Frontal cortex (tissue), 4 donors: Measurements from ENCODE around the gene CDAN1. TPM values are rescaled to one million over a fixed set of nuclear protein-coding genes. Genes with fewer than 3 reads are reported as not detected.

Experiments
- DNase-seq, 2 donors: peaks; one replicate each; pipeline ENCODE4 v3.0.0; 2012; ENCODE audit warnings: low spot score in 2 of 2
- FAIRE-seq: peaks from 2 replicates; lab custom pipeline; 2012; peaks lifted over from hg19 to GRCh38; lab: Jason Lieb, UNC
- total RNA-seq: library from RNA; depleted of rRNA; stranded (reverse); fragments of >200 nt; gene quantifications from one replicate; pipeline ENCODE4 v1.2.3, GENCODE V29; 2014
- donor health status: control.
- donor health status: control.
- donor health status: control.

CDAN1 gene
- total RNA-seq, 1 donor from 2014 or later = 9.8 TPM

DNA sequence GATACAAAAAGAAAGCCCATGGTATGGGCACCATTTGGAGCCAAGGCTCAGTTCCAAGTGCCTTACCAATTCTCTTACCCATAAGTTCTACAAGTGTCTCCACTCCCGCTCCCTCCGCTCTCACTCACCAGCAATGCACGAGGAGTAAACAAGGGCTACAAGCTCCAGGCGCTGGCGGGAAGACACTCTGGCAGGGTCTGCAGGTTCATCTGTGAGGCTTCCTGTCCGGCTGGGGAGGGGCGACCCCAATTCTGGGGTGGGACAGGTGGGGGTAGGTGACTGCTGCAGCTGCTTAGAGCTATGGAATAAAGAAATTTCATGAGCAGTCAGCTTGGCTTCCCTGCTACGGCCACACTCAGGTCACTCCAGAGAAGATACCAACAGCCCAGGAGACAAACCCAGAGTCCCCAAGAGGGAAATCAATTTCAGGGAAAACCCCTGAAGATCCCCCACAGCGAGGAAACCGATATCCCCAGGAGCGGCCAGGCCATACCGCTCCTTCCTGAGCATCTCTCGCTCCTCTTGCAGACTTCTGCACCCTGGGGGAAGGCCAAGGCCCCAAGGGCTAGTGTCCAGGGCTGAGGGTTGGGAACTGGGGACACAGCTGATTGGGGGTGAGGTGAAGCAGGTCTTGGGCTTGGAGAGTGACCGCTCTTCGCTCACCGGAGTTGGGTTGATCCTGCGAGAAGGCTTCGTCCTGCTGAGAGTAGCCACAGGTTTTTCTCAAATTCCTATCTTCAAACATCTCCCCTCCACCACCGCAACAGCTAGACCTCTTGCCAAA, 1.4 kb downstream of the CDAN1 start:
- DNase-seq = no peak
- no peak for FAIRE-seq

DNA sequence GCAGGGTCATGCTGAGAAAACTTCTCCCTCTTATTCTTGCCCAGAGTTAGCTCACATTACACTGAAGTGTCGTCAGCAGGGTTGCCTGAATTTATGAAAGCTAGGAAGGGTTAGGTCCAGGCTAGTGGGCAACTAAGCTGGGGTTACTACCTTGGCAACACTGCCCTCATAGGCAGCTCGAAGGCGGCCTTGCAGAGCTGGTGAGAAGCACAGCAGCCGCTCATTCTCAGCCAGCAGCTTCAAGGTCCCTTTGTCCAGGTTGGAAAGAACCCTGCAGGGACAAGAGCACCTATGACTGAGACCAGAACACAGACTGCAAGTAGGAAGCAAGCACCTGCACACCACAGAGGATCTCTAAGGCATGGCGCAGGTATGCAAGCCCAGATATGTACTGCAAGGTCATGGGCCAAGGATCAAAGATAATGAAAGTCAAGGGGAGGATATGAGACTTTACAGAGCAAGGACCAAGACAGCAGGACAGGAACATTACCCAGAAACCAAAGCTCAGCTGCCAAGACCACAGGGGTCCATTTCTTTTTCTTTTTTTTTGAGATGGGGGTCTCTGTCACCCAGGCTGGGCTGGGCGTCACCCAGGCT, 2.8 kb downstream of the CDAN1 start:
- FAIRE-seq (no peak), DNase-seq (no peak)

DNA sequence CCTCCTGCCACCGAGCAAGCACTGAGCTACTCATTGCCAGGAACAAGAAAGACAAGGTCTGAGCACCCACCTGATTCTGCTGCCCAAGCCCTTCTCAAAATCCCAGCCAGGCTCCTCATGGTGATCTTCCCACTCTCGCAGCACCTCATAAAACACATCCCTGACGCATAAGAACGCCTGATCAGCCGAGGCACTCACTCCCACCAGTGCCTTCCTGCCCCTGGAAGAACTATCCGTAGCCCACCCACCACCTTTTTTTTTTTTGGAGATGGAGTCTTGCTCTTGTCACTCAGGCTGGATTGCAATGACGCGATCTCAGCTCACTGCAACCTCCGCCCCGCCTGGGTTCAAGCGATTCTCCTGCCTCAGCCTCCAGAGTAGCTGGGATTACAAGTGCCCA, 3.9 kb downstream of the CDAN1 start:
- FAIRE-seq (no peak), DNase-seq (peak in 1 of 2 donors; percentile 16)

DNA sequence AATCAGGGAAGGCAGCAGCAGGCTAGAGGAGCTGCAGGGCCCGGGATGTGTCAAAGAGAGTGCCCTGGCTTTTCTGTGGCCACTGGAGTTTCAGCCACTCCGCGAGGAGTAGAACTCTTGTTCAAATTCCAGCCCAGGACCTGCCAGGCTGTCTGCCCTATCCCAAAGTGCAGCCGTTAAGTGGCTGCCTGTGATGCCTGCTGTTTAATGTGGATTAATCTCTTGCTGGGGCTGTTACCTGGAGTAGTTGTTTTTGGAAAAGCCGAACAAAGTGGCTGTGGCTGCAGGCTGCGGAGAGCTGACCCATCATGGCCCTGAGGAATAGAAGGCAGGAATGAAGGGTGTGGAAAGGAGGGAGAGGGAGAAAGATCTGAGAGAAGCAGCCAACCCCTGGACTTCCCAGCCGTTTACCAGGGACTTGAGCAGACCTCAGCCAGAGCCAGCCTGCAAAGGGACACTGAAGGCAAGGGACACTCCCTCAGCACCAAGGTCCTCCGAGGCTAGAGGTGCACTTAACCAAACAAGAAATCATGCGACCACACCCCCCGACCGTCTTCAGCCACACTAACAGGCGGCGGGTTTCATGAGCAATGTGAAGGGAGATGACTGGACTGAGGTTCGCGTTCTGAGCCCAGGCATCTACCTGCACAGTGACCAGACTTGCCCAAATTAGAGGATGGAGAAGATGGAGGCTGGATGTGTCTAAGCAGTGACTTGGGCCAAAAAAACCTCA, 4.7 kb downstream of the CDAN1 start:
- FAIRE-seq (no peak), DNase-seq (no peak)

DNA sequence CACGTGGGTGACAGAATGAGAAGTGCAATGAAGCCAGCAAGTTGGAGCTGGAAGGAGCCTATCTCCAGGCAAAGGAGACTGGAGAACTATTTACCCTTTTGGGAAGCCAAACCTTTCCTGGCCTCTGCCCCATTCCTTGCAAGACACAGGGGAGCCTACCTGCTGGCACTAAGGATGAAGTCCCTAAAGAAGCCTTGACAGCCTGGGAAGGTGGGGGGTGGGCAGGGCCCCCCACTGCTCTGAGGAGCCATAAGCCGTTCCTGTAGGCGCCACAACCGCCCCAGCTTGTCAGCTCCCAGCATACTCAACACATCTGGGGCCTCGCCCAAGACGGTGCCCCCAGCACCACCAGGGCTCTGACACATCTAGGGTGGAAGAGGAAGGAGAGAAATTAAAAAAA, 5.5 kb downstream of the CDAN1 start:
- DNase-seq = no peak
- FAIRE-seq = no peak

DNA sequence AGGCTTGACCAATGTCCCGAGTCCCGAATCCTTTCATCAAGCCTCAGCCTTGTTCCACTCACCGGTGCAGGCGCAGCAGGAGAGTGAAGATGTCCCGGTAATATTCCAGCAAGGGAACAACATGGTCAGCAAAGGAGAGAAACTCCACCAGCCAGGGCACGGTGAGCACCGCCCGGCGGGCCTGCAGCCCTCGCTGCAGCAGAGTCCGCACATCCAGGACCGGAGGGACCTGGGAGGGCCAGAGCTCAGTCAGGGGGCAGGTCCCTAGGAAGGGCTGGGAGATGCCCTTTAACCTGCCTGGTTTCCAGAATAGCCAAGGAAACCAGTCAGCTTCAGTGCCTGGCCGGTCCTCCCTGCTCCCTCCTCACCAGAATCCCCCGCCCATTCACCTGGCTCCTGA, 6.4 kb downstream of the CDAN1 start:
- FAIRE-seq (no peak), DNase-seq (no peak)

DNA sequence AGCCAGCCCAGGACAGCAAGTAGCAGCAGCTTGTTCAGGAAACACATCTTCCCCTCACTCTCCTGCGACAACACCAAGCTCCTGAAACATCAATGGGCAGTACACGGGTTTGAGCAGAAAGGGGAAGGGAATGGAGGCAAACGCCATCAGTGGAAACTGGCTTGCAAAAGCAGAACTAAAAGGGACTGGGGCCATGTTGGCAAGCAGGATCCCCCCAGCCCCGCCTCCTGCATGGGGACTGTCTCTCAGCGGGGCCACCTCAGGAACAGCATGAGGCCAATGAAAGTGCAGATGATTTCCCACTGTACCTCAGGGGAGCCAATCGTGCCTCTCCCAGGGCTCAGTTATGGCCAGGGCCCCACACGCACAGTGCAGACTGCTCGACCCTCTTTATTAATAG, 6.8 kb downstream of the CDAN1 start:
- no peak for FAIRE-seq

DNA sequence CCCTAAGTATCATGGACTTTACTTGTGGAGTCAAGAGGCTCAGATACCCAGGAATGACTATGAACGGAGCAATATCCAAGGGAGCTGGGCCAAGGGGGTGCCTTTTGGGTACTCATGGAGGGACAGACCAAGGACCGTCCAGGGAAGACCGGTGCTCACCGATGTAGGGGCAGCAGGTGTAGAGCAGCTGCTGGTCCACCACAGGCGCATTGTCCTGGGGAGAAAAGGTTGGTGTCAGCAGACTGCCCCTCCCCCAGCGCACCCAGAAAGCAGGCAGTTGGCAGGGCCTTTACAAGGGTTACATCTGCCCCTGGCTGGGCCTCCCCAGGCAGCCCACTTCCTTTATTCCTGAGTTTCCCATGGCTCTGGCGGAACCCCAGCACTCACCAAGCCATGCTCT, 7.5 kb downstream of the CDAN1 start:
- FAIRE-seq (no peak), DNase-seq (peak in 1 of 2 donors; percentile 10)

More for the DNA sequence above, 6.8 kb downstream of the CDAN1 start:
- peak in 1 of 2 donors; percentile 6 for DNase-seq

DNA sequence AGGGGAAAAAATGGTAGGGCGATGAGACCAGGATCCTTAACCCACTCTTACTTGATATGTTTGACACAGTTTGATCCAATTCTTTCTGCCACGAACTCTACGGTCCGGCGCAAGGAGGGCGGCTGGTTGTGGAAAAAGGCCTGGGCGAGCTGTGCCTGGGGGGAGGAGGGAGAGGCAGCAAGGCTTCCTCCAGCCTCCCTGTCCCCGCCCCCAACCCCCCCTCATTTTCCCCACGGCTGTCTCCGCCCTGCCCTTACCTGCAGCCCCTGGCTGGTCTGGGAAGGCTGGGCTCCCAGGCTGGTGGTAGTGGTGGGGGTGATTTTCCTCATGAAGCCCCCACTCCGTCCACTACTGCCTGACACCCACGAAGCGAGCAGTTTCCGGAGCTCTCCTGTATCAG, 8.0 kb downstream of the CDAN1 start:
- no peak for FAIRE-seq
- DNase-seq = peak in 1 of 2 donors; percentile 4

DNA sequence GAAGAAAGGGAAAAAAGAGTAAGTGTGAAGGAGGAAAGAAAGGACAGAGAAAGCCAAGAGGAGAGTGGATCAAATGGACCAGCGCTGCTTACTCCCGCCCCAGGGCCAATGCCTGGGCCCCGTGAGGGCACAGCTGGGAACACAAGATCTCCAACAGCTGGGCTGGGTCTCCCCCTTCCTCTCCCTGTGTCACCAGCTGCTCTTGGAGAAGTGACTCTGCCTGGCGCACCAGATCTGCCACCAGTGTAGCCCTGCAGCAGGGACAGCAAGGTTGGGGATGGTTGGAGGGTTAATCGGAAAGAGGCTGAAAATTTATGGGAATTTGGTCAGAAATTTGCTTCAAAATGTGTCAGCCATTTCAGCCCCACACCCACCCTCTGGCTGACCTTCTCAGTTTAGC, 8.4 kb downstream of the CDAN1 start:
- no peak for FAIRE-seq
- peak in 1 of 2 donors; percentile 31 for DNase-seq

DNA sequence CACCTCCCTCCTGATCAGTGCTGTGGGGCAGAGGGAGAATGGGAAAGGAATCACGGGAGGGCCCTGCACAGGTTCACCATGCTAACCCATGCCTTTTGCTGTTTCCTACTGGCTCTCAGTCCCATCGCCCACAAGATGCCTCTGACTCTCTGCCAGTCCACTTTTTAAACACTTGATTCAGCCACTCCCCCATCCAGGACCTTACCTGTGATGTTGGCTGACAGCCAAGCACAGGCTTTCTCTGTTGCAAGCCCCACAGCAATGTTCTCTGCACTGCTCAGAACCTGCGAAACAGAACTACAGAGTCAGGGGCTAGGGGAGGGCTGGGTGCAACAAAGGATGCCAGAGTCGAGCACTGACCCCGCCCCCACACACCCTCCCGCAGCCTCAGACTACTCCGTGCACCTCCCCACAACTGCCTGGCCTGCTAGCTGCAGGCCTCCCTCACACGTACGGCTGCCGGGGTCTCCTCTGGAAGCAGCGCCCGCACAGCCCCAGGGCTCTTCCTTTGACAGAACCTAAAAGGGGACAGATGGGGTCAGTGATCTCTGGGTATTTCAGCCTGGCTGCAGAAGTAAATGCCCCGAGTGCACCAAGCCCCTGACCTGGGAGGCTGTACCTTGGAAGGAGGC, 9.1 kb downstream of the CDAN1 start:
- no peak for FAIRE-seq
- DNase-seq = peak in 1 of 2 donors; percentile 30

DNA sequence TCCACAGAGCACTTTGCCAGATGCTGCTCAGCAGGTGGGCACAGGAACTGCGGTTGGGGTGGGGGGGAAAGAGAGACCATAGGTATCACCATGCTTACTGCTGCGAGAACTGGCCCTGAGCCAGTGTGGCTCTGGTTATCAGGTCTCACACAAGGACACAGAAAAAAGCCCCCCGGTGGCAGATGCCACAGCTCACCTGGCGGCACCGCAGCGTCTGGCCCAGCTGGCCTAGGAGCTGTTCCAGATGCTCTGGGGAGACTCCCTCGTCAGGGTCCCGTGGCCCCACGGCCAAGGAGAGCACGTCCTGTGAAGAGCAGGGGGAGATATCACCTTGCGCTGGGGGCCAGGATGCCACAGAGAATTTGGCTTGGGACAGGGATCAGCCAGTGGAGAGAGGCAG, 10.8 kb downstream of the CDAN1 start:
- FAIRE-seq = no peak
- DNase-seq = no peak

DNA sequence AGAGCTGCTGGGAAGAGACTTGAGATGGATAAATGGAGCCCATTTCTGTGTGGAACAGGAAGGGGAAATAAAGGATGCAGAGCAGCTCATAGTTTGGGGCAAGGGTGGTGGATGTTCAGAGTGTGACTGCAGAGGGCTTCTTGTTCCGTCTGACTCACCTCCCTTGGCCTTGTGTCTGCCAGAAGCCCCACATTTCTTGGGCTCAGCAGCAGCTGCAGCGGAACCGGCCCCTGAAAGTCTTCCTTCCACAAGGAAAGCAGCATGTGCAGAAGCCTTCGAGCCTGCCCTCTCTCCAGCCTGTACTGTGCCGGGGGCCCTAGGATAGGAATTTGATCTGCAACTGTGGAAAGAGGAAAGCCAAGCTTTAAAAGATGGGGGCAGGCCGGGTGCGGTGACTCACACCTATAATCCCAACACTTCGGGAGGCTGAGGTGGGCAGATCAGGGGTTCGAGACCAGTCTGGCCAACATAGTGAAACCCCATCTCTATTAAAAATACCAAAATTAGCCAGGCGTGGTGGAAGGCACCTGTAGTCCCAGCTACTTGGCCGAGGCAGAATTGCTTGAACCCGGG, 11.5 kb downstream of the CDAN1 start:
- FAIRE-seq = no peak
- no peak for DNase-seq

DNA sequence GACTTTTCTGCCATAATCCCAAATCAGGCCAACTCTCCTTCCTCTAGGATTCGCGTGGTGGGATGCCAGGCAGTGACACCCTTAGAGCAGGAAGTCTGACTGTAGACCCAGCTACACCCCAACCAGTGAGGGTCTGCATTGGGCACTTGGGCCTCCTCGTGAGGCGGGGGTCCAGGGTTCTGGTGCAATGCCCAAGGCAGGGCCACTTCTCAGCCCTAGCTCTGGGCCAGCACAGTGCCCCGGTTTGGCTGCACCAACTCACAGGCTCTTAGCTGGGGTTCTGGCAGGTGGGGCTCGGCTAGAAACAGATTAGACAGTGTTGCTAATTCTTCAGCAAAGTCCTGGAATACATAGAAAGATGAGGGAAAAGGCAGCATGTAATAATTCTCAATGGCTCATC, 12.7 kb downstream of the CDAN1 start:
- DNase-seq (no peak), FAIRE-seq (no peak)

DNA sequence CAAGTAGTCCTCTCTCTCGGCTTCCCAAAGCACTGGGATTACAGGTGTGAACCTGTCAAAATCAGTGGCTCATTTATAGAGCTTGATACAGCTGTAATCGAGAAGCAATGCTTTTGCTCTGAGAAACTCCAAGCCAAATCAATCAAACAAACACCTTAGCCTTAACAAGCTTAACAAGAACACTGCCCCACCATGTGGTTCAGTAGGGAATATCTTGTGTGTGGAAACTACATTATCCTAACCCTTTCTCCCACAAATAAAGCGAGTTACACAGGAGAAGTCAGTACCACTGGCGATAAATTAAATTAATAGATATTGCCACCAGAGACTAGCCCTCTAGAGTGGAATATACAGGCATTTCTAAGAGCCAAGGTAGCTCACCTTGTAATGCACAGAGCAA, 13.9 kb downstream of the CDAN1 start:
- FAIRE-seq = no peak
- DNase-seq = peak in 1 of 2 donors; percentile 7

DNA sequence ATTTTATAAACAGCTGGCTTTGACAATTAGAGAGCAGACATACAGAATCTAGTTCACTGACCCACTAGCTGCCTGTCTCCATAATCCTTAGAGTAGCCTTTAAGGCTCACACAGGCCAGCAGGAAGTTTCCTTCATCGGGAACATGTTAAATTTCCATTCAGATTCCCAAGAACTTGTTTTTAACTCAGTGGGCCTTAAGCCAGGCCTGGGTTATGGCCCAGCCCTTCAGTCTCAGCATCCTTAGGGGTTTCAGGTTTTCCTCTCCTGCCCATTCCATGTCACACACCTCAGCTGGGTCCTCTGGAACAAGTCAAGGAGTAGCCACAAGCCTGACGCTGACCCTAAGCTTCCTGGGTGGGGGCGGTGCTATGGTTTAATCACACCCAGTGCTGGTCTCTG, 15.0 kb downstream of the CDAN1 start:
- no peak for DNase-seq
- no peak for FAIRE-seq

DNA sequence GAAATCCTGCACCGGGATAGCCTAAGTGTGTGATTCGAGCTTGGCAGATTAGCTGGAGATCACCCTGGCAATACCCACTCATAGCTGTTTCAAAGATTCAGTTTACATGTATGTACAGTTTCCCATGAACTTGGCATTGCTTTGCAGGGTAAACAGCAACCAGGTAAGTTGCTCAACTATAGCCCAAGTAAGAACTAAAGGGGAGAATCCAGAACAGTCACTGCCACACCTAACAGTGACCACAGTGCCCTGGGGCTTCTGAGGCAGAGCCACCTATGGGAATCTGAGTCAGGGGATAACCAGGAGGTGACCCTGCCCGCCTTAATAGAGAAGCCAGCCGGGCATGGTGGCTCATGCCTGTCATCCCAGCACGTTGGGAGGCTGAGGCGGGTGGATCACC, 15.9 kb downstream of the CDAN1 start:
- no peak for DNase-seq
- FAIRE-seq = no peak

DNA sequence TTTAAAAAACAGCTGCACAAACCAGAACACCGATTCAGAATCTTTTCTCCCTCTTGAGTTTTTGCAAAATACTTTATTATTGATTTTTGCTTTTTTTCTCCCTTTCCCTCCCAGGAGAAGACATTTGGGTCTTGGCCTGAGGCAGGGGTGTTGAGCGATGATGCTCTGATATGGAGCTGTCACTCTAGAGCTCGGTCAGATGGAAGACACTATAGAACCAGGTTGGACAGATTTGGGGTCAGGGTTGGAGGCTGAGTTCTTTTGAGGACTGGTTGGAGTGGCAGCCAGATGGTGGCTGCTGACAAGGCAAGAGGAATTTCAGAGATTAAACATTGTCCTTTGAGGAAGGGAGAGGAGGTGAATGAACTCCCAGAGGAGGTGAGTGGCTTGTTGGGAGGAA, 16.9 kb downstream of the CDAN1 start:
- no peak for DNase-seq
- no peak for FAIRE-seq

DNA sequence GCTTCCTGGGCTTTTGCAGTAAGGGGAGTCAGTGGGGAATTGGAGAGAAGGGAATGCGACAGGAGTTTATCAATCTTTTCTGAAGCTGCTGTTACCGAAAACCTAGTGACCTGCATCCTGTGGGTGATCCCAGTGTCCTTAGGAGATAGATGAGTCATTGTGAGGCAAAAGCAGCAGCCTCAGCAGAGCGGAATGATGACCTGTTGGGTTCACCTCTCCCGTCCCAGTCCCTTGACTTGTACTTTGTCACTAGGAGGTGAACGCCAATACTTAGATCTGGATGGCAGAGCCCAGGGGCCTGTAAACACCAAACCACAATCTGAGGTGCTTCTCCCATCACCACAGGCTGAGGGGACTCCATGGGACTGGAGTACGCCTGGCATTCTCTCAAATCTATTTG, 17.9 kb downstream of the CDAN1 start:
- no peak for DNase-seq
- no peak for FAIRE-seq

DNA sequence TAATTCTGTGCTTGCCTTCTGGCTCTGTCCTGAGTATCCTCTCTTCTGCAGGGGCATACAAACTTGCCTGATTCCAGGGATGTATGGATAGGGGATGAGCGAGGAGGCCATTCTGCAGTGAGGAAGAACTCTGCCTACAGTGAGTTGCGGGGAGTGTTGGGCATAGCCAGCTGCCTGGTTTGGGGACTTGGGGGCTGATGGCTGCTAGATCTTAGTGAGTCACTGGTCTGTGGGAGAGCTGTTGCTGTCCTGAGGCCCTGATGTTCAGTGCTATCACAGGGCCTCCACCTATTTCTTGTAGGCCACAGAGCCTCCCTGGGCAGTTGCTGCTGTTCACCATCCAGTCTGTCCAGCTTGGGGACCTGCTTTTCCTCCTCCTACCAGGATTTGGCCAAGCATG, 20.3 kb downstream of the CDAN1 start:
- FAIRE-seq (no peak), DNase-seq (no peak)
